ENCODE measurements around the gene CFL2. TPM values are rescaled to one million over a fixed set of nuclear protein-coding genes. Genes with fewer than 3 reads are reported as not detected.

The CFL2 gene
- total RNA-seq, 4 donors from 2014 or later, result 108 to 231 (median 139) TPM

DNA sequence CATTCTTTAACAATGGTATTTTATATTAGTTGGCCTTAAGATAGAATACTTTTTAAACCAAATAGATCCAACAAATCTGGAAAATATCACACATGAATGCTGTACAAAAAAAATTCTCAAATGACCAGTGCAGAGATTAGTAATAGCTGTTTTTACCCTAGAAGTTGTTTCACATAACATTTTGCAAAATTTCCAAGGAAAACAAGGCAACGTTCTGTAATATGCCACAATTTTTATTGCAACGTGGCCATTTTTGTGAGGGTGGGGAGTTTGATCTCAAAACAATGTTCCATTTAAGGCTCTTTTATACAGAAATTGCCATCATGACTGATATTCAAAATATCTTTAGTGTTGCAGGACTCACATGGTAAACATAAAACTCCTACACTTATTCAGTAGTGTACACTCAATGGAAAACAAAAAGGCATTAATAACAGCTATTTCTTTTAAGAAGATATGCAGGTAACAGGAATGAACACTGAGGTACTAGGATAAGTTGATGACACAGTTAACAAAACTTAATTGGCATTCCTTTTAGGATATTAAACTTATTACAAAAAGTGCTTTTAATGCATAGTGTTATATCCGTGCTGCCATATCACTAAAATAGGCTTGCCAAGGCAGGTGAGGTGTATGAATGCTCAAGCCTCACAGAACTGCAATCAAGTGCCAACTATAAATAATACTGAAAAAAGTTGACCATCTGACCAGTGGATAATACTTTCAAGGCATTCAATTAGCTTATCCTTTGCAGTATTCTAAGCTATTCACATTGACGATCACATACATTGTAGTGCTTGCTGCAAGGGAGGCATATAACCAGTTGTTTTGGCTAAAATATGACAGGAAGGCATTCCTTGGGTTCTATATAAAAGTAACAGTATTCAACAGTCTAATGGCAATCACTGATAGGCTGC lies 2.3 kb downstream of the CFL2 start:
- Histone ChIP-seq H3K4me3 (no peak overlapping the region), H3K27ac (peak overlapping the region; percentile 98 to 100)

DNA sequence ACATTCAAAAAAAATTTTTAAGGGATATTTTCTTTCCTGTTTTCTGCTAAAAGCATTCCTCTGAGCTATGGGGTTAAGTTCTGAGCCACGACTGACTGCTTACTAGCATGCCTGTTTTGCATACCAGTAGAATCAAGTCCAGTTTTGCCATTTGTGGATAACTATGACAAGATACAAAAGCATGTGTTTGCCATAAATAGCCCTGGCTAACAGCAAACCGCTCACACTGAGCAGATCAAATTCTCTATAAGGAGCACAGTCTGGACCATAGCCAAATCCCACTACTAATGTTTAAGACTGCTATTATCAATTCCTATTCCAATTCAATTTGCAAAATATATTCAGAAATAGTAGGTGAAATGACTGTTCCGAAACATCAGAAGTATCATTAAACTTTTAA lies 3.2 kb downstream of the CFL2 start:
- Histone ChIP-seq H3K27me3 (no peaks in the 10 kb centered on the region), H3K36me3 (no peaks in the 10 kb centered on the region), H3K4me1 (no peaks in the 10 kb centered on the region), H3K27ac (peak overlapping the region; percentile 98 to 100), H3K4me3 (no peak overlapping the region), H3K9me3 (no peaks in the 10 kb centered on the region)
- peak in 1 of 2 donors; percentile 26 for DNase-seq
- intact Hi-C loops (cut with DNase I; ENCODE audit: low total_unique reads), result loop anchor here (5.0 kb wide), 1 partner anchor 161 kb away; no protein-coding TSS in a partner anchor
- TF ChIP-seq POLR2A (IDR thresholded peaks at IDR 0.05), result no peak
- TF ChIP-seq CTCF (IDR thresholded peaks at IDR 0.05), result no peak

More for the DNA sequence above, 2.3 kb downstream of the CFL2 start:
- no peak for DNase-seq
- no peaks in the 10 kb centered on the region for H3K4me1 ChIP-seq
- no peaks in the 10 kb centered on the region for H3K36me3 ChIP-seq
- H3K27me3 ChIP-seq, result no peaks in the 10 kb centered on the region
- intact Hi-C loops (cut with DNase I; ENCODE audit: low total_unique reads), result loop anchor here (5.0 kb wide), 1 partner anchor 160 kb away; no protein-coding TSS in a partner anchor
- H3K9me3 ChIP-seq, result no peaks in the 10 kb centered on the region
- TF ChIP-seq POLR2A (IDR thresholded peaks at IDR 0.05) (no peak), CTCF (IDR thresholded peaks at IDR 0.05) (no peak)

GRCh38 chr14:34710744-34711143 lies 3.6 kb downstream of the CFL2 start:
- H3K27me3 ChIP-seq, result no peaks in the 10 kb centered on the region
- H3K36me3 ChIP-seq, result no peaks in the 10 kb centered on the region
- TF ChIP-seq CTCF (IDR thresholded peaks at IDR 0.05) (no peak), POLR2A (IDR thresholded peaks at IDR 0.05) (no peak)
- DNase-seq, result no peak
- peak overlapping the region; percentile 98 to 100 for H3K27ac ChIP-seq
- no peak overlapping the region for H3K4me3 ChIP-seq
- no peaks in the 10 kb centered on the region for H3K9me3 ChIP-seq
- intact Hi-C loops (cut with DNase I; ENCODE audit: low total_unique reads), result loop anchor here (5.0 kb wide), 1 partner anchor 162 kb away; no protein-coding TSS in a partner anchor
- no peaks in the 10 kb centered on the region for H3K4me1 ChIP-seq

- intact Hi-C loops (cut with DNase I; ENCODE audit: low total_unique reads), result loop anchor here (5.0 kb wide), 1 partner anchor 162 kb away; no protein-coding TSS in a partner anchor
- no peak for DNase-seq
- Histone ChIP-seq H3K9me3 (no peaks in the 10 kb centered on the region), H3K4me1 (no peaks in the 10 kb centered on the region), H3K27me3 (no peaks in the 10 kb centered on the region), H3K4me3 (no peak overlapping the region), H3K27ac (peak overlapping the region; percentile 98 to 100), H3K36me3 (no peaks in the 10 kb centered on the region)
- TF ChIP-seq CTCF (IDR thresholded peaks at IDR 0.05), result no peak
- TF ChIP-seq POLR2A (IDR thresholded peaks at IDR 0.05), result no peak
Measured at GRCh38 chr14:34710006-34710405, 4.4 kb downstream of the CFL2 start.

DNA sequence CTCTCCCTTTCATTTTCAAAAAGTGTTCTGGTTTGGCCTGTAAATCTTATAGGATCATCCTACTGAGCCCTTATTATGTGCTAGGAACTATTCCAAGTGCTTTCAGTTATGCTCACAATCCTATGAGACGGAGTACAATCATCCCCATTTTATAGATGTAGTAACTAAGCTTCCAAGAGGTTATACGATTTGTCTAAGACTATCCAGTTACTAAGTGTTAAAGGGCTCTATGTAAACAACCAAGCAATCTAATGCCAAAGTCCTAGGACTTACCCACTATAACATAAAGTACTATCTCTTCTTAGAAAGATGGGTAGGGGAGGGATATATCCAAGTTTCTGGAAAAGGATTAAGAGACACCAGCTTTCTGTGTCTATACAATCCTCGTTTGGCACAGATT lies 6.7 kb downstream of the CFL2 start:
- peak overlapping the region; percentile 98 to 100 for H3K27ac ChIP-seq
- no peaks in the 10 kb centered on the region for H3K9me3 ChIP-seq
- no peaks in the 10 kb centered on the region for H3K4me1 ChIP-seq
- DNase-seq, result no peak
- no peaks in the 10 kb centered on the region for H3K27me3 ChIP-seq
- intact Hi-C loops (cut with DNase I; ENCODE audit: low total_unique reads), result no loop called here
- no peaks in the 10 kb centered on the region for H3K36me3 ChIP-seq
- H3K4me3 ChIP-seq, result no peak overlapping the region
- TF ChIP-seq CTCF (IDR thresholded peaks at IDR 0.05), result no peak
- no peak for TF ChIP-seq POLR2A (IDR thresholded peaks at IDR 0.05)
